Measurements from ENCODE around the gene RNU6-1.
A peak's percentile ranks its signal among the peaks of the same experiment; 100 is the strongest.

RNU6-1 gene

DNA sequence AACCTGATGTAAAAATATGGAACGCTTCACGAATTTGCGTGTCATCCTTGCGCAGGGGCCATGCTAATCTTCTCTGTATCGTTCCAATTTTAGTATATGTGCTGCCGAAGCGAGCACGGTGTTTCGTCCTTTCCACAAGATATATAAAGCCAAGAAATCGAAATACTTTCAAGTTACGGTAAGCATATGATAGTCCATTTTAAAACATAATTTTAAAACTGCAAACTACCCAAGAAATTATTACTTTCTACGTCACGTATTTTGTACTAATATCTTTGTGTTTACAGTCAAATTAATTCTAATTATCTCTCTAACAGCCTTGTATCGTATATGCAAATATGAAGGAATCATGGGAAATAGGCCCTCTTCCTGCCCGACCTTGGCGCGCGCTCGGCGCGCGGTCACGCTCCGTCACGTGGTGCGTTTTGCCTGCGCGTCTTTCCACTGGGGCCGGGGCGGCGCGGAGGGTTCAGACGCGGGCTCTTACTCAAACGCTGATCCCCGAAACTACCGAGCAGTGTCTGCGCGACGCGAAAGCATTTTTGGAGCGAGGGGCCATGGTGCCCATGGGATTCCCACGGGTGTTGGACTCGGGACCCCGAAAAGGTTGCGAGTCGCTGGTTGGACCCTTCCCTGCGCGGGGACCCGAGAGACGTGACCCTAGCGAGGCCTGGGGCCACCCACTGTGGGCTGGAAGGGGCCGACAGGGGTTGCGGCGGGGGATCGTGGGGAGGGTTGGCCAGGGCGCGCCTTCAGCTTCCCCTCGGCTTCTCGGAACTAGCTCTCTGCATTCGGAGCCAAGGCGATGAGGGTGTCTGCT lies at the start of gene RNU6-1:
TSS of gene RNU6-1 (minus strand) at position 117 of the 820 bp plus-strand sequence.
- Mint-ChIP-seq H3K4me1 (ENCODE audit: low read depth) (peaks cover 28% of the 10 kb centered on the region), H3K27ac (peak within 1 kb of the TSS; percentile 88), H3K27me3 (ENCODE audit: low read depth) (peaks cover 39% of the 10 kb centered on the region), H3K9me3 (no peaks in the 10 kb centered on the region), H3K4me3 (peak within 1 kb of the TSS; percentile 92), H3K36me3 (ENCODE audit: low read depth) (no peaks in the 10 kb centered on the region)
- DNase-seq (ENCODE audit: low spot score): peak; percentile 93

DNA sequence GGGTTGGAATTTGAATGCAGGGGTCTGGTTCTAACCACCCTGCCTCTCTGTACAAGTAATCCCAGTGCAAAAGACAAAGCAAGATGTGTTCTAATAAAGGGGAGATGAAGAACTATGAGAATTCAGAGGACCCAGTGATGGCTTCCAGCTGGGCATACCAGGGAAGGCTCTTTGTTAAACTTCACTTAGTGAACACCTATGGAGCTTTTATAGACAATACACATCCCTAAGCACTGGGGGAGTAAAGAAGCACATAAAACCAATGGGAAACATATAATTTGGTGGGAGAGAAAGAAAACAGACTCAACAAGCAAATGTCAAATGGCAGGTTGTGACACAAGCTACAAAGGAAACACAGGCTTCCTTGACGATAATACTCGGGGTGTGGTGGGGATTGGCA lies 47.9 kb upstream of the RNU6-1 start:
- Mint-ChIP-seq H3K9me3 (peaks cover 9% of the 10 kb centered on the region), H3K27ac (no peak overlapping the region), H3K27me3 (ENCODE audit: low read depth) (peaks cover 32% of the 10 kb centered on the region), H3K36me3 (ENCODE audit: low read depth) (no peaks in the 10 kb centered on the region), H3K4me1 (ENCODE audit: low read depth) (peaks cover 3% of the 10 kb centered on the region), H3K4me3 (no peak overlapping the region)
- no peak for DNase-seq (ENCODE audit: low spot score)

DNA sequence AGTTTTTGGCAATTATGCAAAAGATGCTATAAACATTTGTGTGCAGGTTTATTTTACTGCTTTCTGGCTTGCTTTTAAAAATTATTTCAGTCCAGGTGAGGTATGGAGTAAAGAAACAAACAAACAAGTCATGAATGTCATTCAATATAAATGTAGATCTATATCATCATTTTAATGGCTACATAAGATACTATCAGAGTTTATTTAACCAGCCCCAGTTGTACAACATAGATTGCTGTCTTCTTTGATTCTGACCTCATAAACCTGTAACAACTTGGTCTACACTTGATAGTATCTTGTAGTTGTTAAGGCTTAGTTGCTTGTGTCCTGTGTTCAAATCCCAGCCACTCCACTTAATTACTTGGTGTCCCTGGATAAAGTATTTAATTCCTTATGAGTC lies 46.0 kb upstream of the RNU6-1 start:
- H3K9me3 Mint-ChIP-seq: peaks cover 5% of the 10 kb centered on the region

DNA sequence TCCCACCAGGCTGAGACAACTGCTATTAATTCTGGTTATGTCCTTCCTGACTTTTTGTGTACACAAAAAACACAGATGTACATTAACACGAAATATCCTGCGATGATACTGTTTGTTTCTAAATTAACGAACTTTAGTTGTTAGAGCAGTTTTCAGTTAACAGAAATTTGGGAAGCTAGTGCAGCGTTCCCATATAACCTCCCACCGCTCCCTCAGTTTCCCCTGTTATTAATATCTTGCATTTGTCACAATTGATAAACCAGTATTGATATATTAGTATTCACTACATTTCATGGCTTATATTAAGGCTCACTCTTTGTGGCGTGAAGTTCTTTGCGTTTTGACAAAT lies 45.3 kb upstream of the RNU6-1 start:
- peak overlapping the region; percentile 37 for H3K4me3 Mint-ChIP-seq
- H3K27me3 Mint-ChIP-seq (ENCODE audit: low read depth): peaks cover 32% of the 10 kb centered on the region
- H3K27ac Mint-ChIP-seq: no peak overlapping the region
- H3K36me3 Mint-ChIP-seq (ENCODE audit: low read depth): no peaks in the 10 kb centered on the region
- no peak for DNase-seq (ENCODE audit: low spot score)
- peaks cover 4% of the 10 kb centered on the region for H3K9me3 Mint-ChIP-seq
- H3K4me1 Mint-ChIP-seq (ENCODE audit: low read depth): peaks cover 14% of the 10 kb centered on the region

More for the DNA sequence above, 46.0 kb upstream of the RNU6-1 start:
- Mint-ChIP-seq H3K27me3 (ENCODE audit: low read depth) (peaks cover 33% of the 10 kb centered on the region), H3K4me1 (ENCODE audit: low read depth) (peaks cover 14% of the 10 kb centered on the region), H3K4me3 (no peak overlapping the region), H3K36me3 (ENCODE audit: low read depth) (no peaks in the 10 kb centered on the region), H3K27ac (no peak overlapping the region)
- DNase-seq (ENCODE audit: low spot score): no peak

DNA sequence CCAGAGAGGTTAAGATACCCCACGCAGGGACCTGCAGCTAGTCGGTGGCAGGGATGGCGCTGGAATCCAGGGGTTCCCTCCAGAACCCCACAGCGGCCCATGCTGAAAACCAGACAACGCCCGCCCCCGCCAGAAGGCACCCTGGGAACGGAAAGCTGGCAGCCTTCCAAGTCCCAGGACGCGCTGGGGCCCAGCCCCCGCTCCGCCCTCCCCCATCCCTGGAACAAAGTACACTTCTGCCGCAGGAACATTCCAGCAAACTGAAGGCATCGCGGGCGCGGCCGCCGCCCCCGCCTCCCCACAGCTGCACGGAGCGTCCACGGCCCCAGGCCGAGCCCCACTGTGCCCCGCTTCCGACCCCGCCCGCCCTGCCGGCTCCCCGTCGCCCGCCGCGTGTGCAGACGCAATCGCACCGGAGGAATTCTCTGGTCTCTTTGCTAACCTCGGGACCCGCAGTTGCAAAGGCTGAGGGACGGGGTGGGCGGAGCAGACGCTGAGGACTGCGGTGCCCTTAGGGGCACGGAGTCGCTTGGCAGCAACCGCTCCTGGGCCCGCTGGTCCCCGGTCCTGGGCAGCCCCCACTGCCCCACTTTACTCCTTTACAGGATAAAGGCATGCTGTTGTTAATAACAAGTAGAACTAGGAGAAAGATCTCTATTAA lies 44.8 kb upstream of the RNU6-1 start:
- Mint-ChIP-seq H3K27ac (no peak overlapping the region), H3K4me3 (peak overlapping the region; percentile 37), H3K27me3 (ENCODE audit: low read depth) (peaks cover 27% of the 10 kb centered on the region), H3K4me1 (ENCODE audit: low read depth) (peaks cover 14% of the 10 kb centered on the region), H3K36me3 (ENCODE audit: low read depth) (no peaks in the 10 kb centered on the region), H3K9me3 (no peaks in the 10 kb centered on the region)
- DNase-seq (ENCODE audit: low spot score): peak; percentile 31

DNA sequence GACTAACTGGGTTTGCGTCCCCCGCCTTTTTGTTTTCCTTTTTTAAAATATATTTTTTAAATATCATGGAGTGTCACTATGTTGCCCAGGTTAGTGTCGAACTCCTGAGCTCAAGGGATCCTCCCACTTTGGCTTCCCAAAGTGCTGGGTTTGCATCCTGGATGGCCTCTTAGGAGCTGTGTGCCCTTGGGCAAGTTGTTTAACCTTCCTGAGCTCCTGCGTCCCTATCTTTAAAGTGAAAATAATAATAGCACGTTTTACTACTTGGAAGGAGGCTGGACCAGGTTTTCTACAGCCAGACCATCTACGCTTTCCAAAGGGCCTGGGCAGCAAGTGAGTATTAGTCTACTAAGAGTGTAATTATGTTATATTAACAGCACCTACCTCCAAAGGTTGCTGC lies 44.2 kb upstream of the RNU6-1 start:
- H3K4me3 Mint-ChIP-seq: peak overlapping the region; percentile 37

DNA sequence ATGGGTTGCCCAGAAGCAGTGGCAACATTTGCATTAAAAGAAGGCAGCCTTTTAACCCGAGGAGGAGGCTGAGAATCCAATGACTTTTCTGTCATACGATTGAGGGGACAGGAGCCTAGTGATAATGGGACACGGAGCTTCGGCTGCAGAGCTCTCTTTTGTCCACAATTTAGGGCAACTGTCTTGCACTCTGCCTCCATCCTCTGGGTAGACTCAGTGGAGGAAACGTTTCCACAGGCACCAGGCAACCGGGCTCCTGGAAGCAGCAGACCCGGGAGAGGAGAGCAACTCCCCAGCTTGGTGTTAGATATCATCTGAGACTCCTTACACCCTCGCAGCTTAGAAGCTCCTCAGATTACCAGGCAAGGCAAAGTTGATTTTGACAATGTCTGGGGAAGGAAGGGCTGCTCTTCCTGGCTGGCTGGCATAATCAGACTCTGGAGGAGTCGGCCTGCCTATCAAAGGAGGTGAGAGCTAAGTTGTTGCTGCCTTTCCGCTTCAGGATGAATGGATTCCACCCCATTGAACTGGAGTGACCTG lies 43.5 kb upstream of the RNU6-1 start:
- no peaks in the 10 kb centered on the region for H3K36me3 Mint-ChIP-seq (ENCODE audit: low read depth)
- H3K27me3 Mint-ChIP-seq (ENCODE audit: low read depth): peaks cover 23% of the 10 kb centered on the region
- no peak overlapping the region for H3K27ac Mint-ChIP-seq
- peaks cover 14% of the 10 kb centered on the region for H3K4me1 Mint-ChIP-seq (ENCODE audit: low read depth)
- DNase-seq (ENCODE audit: low spot score): no peak
- no peaks in the 10 kb centered on the region for H3K9me3 Mint-ChIP-seq
- H3K4me3 Mint-ChIP-seq: no peak overlapping the region

More for the DNA sequence above, 44.2 kb upstream of the RNU6-1 start:
- peaks cover 14% of the 10 kb centered on the region for H3K4me1 Mint-ChIP-seq (ENCODE audit: low read depth)
- DNase-seq (ENCODE audit: low spot score): no peak
- H3K27me3 Mint-ChIP-seq (ENCODE audit: low read depth): peaks cover 25% of the 10 kb centered on the region
- H3K27ac Mint-ChIP-seq: no peak overlapping the region
- H3K9me3 Mint-ChIP-seq: no peaks in the 10 kb centered on the region
- H3K36me3 Mint-ChIP-seq (ENCODE audit: low read depth): no peaks in the 10 kb centered on the region

DNA sequence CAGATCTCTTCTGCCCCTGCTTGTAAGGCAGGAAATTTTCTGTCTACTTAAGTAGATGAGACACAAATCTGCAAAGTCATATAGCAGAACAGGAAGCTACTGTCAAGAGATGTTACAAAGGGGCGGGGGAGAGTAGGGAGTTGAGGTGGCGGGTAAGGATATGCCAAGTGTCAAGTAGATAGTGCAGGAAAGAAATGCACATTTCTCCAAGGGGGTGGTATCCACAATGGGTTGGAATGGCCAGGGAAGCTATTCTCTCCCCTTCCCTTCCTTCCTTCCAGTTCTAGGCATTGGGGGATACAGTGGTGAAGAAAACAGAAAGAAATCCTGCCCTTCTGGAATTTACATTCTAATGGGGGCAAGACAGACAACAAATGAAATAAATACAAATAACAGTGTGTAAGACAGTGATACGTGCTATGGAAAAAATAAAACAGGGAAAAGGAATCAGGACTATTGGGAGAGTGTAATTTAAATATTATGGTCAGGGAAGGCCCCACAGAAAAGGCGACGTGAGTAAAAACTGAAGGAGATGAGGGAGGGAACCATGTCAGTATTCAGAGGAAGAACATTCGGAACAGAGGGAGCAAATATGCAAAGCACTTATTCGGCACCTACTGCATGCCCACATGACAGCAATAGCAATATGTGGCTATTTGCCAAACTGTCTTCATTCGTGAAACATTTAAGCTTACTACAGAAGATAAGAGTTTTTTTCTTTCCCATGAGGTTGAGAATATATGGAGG lies 42.8 kb upstream of the RNU6-1 start:
- Mint-ChIP-seq H3K27me3 (ENCODE audit: low read depth) (peaks cover 23% of the 10 kb centered on the region), H3K9me3 (no peaks in the 10 kb centered on the region), H3K36me3 (ENCODE audit: low read depth) (no peaks in the 10 kb centered on the region), H3K4me3 (no peak overlapping the region), H3K27ac (no peak overlapping the region), H3K4me1 (ENCODE audit: low read depth) (peaks cover 14% of the 10 kb centered on the region)
- no peak for DNase-seq (ENCODE audit: low spot score)

DNA sequence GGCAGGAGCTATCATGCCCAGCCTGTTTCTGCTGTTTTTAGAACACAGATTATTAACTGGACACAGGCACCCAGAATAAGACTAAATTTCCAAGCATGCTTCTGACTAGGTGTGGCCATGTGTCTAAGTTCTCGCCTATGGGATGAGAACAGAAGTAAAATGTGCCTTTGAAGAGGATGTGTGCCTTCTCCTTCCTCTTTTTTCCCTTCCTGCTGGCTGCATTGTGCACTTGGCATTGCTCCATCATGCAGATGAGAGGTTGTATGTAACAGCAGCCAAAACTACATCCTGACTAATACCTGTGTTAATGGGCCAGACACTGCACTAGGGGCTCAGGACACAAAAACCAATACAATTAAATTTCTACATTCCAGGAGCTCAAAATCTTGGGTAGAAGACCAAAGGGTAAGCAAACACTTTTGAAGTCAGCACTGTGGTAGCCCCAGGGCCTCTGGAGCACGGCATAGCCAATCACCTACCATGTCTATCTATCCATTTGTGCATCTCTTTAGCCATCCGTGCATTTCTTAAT lies 40.9 kb upstream of the RNU6-1 start:
- Mint-ChIP-seq H3K36me3 (ENCODE audit: low read depth) (no peaks in the 10 kb centered on the region), H3K4me3 (no peak overlapping the region), H3K27me3 (ENCODE audit: low read depth) (peaks cover 23% of the 10 kb centered on the region), H3K4me1 (ENCODE audit: low read depth) (peaks cover 14% of the 10 kb centered on the region), H3K27ac (no peak overlapping the region), H3K9me3 (no peaks in the 10 kb centered on the region)
- DNase-seq (ENCODE audit: low spot score): no peak

DNA sequence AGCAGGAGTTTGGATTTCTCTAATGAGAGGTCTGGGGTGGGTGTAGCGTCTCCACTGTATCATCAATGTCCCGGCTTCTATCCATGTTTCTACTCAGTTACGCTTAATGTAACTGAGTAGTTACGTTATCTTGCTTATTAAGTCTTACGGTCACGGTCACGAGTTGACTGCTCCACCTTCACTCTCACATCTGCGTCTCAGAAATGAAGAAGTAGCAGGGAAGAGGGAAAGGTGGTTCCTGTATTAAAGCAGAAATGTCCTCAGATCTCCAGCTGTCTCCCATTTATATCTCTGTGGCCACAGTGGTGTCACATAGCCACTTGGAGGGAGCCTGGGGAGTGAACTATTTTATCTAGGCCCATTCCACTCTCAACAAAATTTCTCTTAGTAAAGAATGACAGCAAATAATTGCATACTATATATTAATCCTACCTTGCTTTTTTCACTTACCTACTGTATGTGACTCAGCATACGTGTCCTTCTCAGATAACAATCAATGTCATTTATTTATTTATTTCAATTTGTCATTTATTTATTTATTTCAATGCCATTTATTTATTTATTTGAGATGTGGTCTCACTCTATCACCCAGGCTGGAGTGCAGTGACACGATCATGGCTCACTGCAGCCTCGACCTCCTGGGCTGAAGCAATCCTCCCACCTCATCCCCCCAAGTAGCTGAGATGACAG lies 39.7 kb upstream of the RNU6-1 start:
- no peaks in the 10 kb centered on the region for H3K36me3 Mint-ChIP-seq (ENCODE audit: low read depth)
- H3K27me3 Mint-ChIP-seq (ENCODE audit: low read depth): peaks cover 18% of the 10 kb centered on the region
- no peaks in the 10 kb centered on the region for H3K9me3 Mint-ChIP-seq
- no peak overlapping the region for H3K27ac Mint-ChIP-seq
- no peak overlapping the region for H3K4me3 Mint-ChIP-seq
- no peak for DNase-seq (ENCODE audit: low spot score)
- peaks cover 12% of the 10 kb centered on the region for H3K4me1 Mint-ChIP-seq (ENCODE audit: low read depth)

DNA sequence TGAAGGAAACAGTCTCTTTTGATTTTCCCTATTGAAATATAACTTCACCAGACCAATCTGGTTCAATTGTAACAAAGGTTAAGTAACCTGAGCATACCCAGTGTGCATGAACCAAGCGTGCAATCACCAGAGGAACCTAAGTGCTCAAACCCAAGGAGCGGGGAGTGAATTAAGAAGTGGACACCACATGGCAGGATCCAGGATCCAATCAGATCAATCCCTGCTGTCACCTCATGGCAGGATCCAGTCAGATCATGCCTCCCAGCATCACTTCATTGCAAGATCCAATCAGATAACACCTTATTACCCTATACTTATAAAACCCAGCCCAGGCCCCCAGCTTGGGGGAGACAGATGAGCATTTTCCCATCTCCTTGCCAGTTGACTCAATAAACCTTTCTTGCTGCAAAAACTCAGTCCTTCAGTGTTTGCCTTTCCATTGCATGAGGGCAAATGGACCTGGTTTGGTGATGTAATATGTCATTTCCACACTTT lies 38.9 kb upstream of the RNU6-1 start:
- Mint-ChIP-seq H3K4me3 (no peak overlapping the region), H3K27me3 (ENCODE audit: low read depth) (peaks cover 25% of the 10 kb centered on the region), H3K4me1 (ENCODE audit: low read depth) (peaks cover 12% of the 10 kb centered on the region), H3K9me3 (peaks cover 2% of the 10 kb centered on the region), H3K36me3 (ENCODE audit: low read depth) (no peaks in the 10 kb centered on the region), H3K27ac (no peak overlapping the region)
- DNase-seq (ENCODE audit: low spot score): no peak

DNA sequence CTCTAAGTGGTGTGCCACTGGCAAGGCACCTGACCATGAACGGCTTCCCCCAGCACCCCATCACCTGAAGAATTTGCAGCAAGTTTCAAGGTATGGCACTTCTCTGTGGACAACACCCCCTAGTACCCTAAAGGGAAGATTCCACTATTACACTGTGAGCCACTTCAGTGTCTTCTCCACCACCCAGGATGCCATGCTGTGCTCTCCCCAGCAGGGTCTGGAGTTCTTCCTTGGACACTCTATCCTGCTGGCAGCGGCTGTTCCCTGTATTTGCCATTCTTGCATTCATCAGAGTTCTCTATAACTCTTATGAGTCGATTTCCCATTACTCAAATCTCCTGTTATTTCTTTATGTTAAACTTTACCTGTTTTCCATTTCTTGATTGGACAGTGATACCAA lies 33.9 kb upstream of the RNU6-1 start:
- DNase-seq (ENCODE audit: low spot score): no peak
- no peaks in the 10 kb centered on the region for H3K4me1 Mint-ChIP-seq (ENCODE audit: low read depth)
- peaks cover 40% of the 10 kb centered on the region for H3K27me3 Mint-ChIP-seq (ENCODE audit: low read depth)
- H3K4me3 Mint-ChIP-seq: no peak overlapping the region
- H3K36me3 Mint-ChIP-seq (ENCODE audit: low read depth): no peaks in the 10 kb centered on the region
- H3K27ac Mint-ChIP-seq: no peak overlapping the region
- H3K9me3 Mint-ChIP-seq: peaks cover 19% of the 10 kb centered on the region

DNA sequence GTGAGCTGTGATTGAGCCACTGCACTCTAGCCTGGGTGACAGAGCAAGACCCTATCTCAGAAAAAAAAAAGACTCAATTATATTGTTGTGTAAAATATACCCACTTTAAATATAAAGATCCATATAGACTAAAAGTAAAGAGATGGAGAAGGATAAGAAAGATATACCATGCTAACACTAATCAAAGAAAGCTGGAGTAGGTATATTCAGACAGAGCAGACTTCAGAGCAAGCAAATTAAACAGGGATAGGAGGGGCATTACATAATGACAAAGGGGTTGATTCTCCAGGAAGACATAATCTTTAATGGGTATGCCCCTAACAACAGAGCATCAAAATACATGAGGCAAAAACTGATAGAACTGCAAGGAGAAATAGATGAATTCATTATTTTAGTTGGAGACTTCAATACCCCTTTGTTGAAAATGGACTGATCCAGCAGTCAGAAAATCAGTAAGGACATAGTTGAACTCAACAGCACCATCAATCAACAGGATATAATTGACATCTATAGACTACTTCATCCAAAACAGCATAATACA lies 31.1 kb upstream of the RNU6-1 start:
- Mint-ChIP-seq H3K27me3 (ENCODE audit: low read depth) (peaks cover 43% of the 10 kb centered on the region), H3K4me1 (ENCODE audit: low read depth) (no peaks in the 10 kb centered on the region), H3K27ac (no peak overlapping the region), H3K9me3 (peaks cover 19% of the 10 kb centered on the region), H3K36me3 (ENCODE audit: low read depth) (no peaks in the 10 kb centered on the region), H3K4me3 (no peak overlapping the region)
- no peak for DNase-seq (ENCODE audit: low spot score)
